T-helper 1 cell treated with Interleukin-12 subunit alpha and Interleukin-12 subunit beta and Interleukin-4 antibody, amounts not matched to agents 30 μg/mL and 1 μg/mL, for 36 hours (primary cell): ENCODE data around the gene VTN.
A peak's percentile ranks its signal among the peaks of the same experiment; 100 is the strongest.

Experiments
- H3K27ac Mint-ChIP-seq: one replicate; pipeline ENCODE4 v1.8.0; 2021; ENCODE audit warnings: mild to moderate bottlenecking, mixed read lengths
- H3K27me3 Mint-ChIP-seq: one replicate; pipeline ENCODE4 v1.8.0; 2021; ENCODE audit warnings: low read depth, mixed read lengths
- H3K36me3 Mint-ChIP-seq: one replicate; pipeline ENCODE4 v1.8.0; 2021; ENCODE audit warnings: low read depth, mixed read lengths
- H3K4me1 Mint-ChIP-seq: one replicate; pipeline ENCODE4 v1.8.0; 2021; ENCODE audit warnings: low read depth, mixed read lengths
- H3K4me3 Mint-ChIP-seq: one replicate; pipeline ENCODE4 v1.8.0; 2021; ENCODE audit warnings: mild to moderate bottlenecking, moderate library complexity, mixed read lengths
- H3K9me3 Mint-ChIP-seq: one replicate; pipeline ENCODE4 v1.8.0; 2021; ENCODE audit warnings: mixed read lengths

VTN gene

GRCh38 chr17:28334666-28335200 lies 35.4 kb downstream of the VTN start:
- Mint-ChIP-seq H3K4me1 (peaks cover 37% of the 10 kb centered on the region), H3K4me3 (peak overlapping the region; percentile 97), H3K36me3 (peaks cover 5% of the 10 kb centered on the region), H3K9me3 (no peaks in the 10 kb centered on the region), H3K27ac (peak overlapping the region; percentile 96), H3K27me3 (no peaks in the 10 kb centered on the region)

- Mint-ChIP-seq H3K36me3 (peaks cover 5% of the 10 kb centered on the region), H3K27ac (peak overlapping the region; percentile 96), H3K9me3 (no peaks in the 10 kb centered on the region), H3K4me3 (peak overlapping the region; percentile 97), H3K4me1 (peaks cover 35% of the 10 kb centered on the region), H3K27me3 (no peaks in the 10 kb centered on the region)
Measured at GRCh38 chr17:28334171-28334570, 35.9 kb downstream of the VTN start.

GRCh38 chr17:28333083-28333746 lies 36.9 kb downstream of the VTN start:
- peaks cover 1% of the 10 kb centered on the region for H3K36me3 Mint-ChIP-seq
- H3K27me3 Mint-ChIP-seq: no peaks in the 10 kb centered on the region
- H3K9me3 Mint-ChIP-seq: no peaks in the 10 kb centered on the region
- no peak overlapping the region for H3K27ac Mint-ChIP-seq
- H3K4me3 Mint-ChIP-seq: peak overlapping the region; percentile 97
- H3K4me1 Mint-ChIP-seq: peaks cover 31% of the 10 kb centered on the region

GRCh38 chr17:28331891-28332420 lies 38.2 kb downstream of the VTN start:
- Mint-ChIP-seq H3K9me3 (no peaks in the 10 kb centered on the region), H3K27ac (no peak overlapping the region), H3K4me3 (no peak overlapping the region), H3K4me1 (peaks cover 24% of the 10 kb centered on the region), H3K27me3 (no peaks in the 10 kb centered on the region), H3K36me3 (peaks cover 7% of the 10 kb centered on the region)

GRCh38 chr17:28330671-28331070 lies 39.4 kb downstream of the VTN start:
- no peak overlapping the region for H3K27ac Mint-ChIP-seq
- H3K4me3 Mint-ChIP-seq: no peak overlapping the region
- peaks cover 19% of the 10 kb centered on the region for H3K4me1 Mint-ChIP-seq
- no peaks in the 10 kb centered on the region for H3K9me3 Mint-ChIP-seq
- peaks cover 15% of the 10 kb centered on the region for H3K36me3 Mint-ChIP-seq
- no peaks in the 10 kb centered on the region for H3K27me3 Mint-ChIP-seq

DNA sequence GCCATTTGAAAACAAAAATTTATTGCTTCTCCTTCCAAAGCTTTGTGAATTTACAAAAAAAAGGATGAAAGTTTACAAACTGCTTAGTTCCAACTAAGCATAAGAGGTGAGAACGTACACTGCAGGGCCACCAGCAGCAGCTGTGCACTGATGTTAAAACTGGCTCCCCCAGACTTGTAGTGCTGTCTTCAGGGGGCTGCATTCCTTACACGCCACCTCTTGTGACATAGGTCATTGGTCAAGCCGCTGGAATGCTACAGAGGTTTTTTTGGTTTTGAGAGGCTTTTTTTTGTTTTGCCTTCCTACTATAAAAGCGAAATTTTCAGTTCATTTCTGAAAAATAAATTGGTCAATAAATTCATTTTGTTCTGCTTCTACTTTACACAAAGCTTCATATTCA lies 41.8 kb downstream of the VTN start:
- Mint-ChIP-seq H3K36me3 (peaks cover 17% of the 10 kb centered on the region), H3K9me3 (no peaks in the 10 kb centered on the region), H3K27me3 (no peaks in the 10 kb centered on the region), H3K4me3 (no peak overlapping the region), H3K27ac (no peak overlapping the region), H3K4me1 (peaks cover 7% of the 10 kb centered on the region)

DNA sequence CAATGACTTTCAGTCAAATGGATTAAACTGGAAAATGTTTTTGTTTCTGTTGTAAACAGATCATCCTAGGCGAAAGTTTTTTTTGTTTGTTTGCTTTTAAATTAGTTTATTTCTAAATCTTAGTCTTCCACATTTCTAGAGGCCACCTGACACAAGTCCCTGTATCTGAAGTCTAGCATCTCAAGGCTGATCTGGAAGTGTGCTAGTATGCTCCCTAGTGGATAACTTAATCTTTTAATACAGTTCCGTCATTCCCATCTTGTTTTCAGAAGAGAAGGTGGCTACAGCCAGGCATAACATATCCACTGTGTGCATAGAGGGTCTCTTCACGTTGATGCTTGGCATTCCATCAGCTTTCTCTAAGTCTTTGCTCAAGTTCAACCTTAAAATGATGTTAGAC lies 42.4 kb downstream of the VTN start:
- H3K27me3 Mint-ChIP-seq: no peaks in the 10 kb centered on the region
- H3K36me3 Mint-ChIP-seq: peaks cover 17% of the 10 kb centered on the region
- H3K4me1 Mint-ChIP-seq: peaks cover 7% of the 10 kb centered on the region
- H3K4me3 Mint-ChIP-seq: no peak overlapping the region
- no peaks in the 10 kb centered on the region for H3K9me3 Mint-ChIP-seq
- H3K27ac Mint-ChIP-seq: no peak overlapping the region

GRCh38 chr17:28327031-28327607 lies 43.0 kb downstream of the VTN start:
- H3K36me3 Mint-ChIP-seq: peaks cover 17% of the 10 kb centered on the region

DNA sequence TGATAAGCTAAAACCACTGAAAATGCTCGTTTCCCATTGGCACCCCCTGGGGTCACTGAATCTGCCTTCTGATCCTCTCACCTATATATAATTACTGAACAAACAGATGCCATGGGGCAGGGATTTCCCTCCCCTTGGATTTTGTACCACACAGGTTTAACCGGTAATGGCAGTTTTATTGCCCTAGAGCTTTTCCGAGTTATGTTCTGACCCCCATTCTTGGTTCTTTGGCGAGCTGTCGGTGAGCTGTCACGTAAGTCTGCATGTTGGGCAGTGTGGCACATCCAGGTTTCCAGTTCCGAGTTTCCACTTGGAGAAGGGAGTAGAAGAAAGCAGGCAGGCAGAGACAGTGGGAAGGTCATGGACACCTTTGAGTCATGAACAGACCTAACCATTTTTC lies 44.0 kb downstream of the VTN start:
- H3K9me3 Mint-ChIP-seq: no peaks in the 10 kb centered on the region
- H3K4me1 Mint-ChIP-seq: peaks cover 10% of the 10 kb centered on the region
- no peaks in the 10 kb centered on the region for H3K27me3 Mint-ChIP-seq
- H3K4me3 Mint-ChIP-seq: no peak overlapping the region
- peaks cover 17% of the 10 kb centered on the region for H3K36me3 Mint-ChIP-seq
- no peak overlapping the region for H3K27ac Mint-ChIP-seq

More at GRCh38 chr17:28327031-28327607, 43.0 kb downstream of the VTN start:
- Mint-ChIP-seq H3K27ac (peak overlapping the region; percentile 15), H3K9me3 (no peaks in the 10 kb centered on the region), H3K4me1 (peaks cover 6% of the 10 kb centered on the region), H3K27me3 (no peaks in the 10 kb centered on the region), H3K4me3 (no peak overlapping the region)

DNA sequence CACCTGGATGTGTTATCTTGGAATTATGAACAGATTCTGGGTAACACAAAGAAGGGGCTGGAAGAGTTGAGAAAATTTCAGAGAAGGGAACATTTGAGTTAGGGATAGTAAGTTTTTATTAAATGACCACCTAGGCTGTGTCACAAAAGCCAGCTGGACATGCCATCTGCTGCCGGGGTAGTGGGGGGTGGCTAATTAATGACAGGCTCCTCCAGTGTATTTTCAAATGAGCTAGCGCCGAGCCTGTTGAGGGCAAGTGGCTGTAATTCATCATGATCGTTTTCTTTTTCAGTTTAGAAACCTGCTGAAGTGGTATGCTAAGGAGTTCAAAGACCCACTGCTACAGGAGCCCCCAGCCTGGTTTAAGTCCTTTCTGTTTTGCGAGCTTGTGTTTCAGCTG lies 44.9 kb downstream of the VTN start:
- Mint-ChIP-seq H3K27ac (no peak overlapping the region), H3K4me1 (peaks cover 17% of the 10 kb centered on the region), H3K27me3 (no peaks in the 10 kb centered on the region), H3K36me3 (peaks cover 20% of the 10 kb centered on the region), H3K9me3 (no peaks in the 10 kb centered on the region), H3K4me3 (no peak overlapping the region)

DNA sequence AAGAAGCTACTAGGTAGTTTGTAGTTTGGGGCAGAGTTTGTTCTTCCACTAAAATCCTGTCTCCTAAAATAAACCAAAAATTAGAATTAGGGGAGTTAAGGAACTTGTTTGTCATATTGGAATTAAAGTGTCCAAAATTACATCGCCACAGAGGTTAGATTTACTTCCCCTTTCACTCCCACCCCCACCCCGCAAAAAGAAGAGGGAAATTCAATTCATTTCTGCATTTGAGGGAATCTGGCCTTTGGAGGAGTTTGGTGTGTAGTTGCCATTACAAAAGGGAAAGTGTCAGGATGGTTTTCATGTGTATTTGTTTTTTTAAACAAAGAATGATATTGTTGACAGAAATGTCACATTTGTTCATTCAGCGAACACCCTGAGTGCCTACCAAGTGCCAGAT lies 45.3 kb downstream of the VTN start:
- Mint-ChIP-seq H3K4me3 (no peak overlapping the region), H3K36me3 (peaks cover 20% of the 10 kb centered on the region), H3K27me3 (no peaks in the 10 kb centered on the region), H3K27ac (no peak overlapping the region), H3K9me3 (no peaks in the 10 kb centered on the region), H3K4me1 (peaks cover 21% of the 10 kb centered on the region)

GRCh38 chr17:28324267-28324745 lies 45.8 kb downstream of the VTN start:
- Mint-ChIP-seq H3K4me1 (peaks cover 24% of the 10 kb centered on the region), H3K36me3 (peaks cover 20% of the 10 kb centered on the region), H3K4me3 (no peak overlapping the region), H3K27me3 (no peaks in the 10 kb centered on the region), H3K27ac (no peak overlapping the region), H3K9me3 (no peaks in the 10 kb centered on the region)

GRCh38 chr17:28320215-28321061 lies 49.7 kb downstream of the VTN start:
- H3K4me1 Mint-ChIP-seq: peaks cover 33% of the 10 kb centered on the region
- H3K4me3 Mint-ChIP-seq: peak overlapping the region; percentile 93
- H3K27ac Mint-ChIP-seq: peak overlapping the region; percentile 93
- H3K9me3 Mint-ChIP-seq: no peaks in the 10 kb centered on the region
- peaks cover 5% of the 10 kb centered on the region for H3K36me3 Mint-ChIP-seq
- H3K27me3 Mint-ChIP-seq: peaks cover 3% of the 10 kb centered on the region

DNA sequence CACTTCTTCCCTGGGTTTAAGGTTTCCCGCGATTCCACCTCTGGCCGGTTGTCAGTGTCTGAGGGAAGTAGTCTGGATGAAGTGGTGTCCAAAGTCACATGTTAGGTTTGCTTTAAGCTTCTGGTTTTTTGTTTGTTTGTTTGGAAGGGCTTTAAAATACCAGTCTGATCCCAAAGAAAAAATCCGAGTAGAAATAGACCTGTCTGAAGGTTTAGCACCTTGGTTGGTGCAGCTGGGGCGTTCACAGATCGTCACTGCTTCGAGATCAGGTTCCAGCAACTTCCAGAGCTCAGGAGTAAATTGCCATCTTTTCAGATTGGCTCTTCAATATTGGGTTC lies 50.5 kb downstream of the VTN start:
- Mint-ChIP-seq H3K27ac (peak overlapping the region; percentile 93), H3K4me3 (peak overlapping the region; percentile 93), H3K36me3 (peaks cover 3% of the 10 kb centered on the region), H3K9me3 (no peaks in the 10 kb centered on the region), H3K27me3 (peaks cover 3% of the 10 kb centered on the region), H3K4me1 (peaks cover 33% of the 10 kb centered on the region)
